Daoy (cell line): Measurements from ENCODE around the gene C1GALT1. TPM values are rescaled to one million over a fixed set of nuclear protein-coding genes. Genes with fewer than 3 reads are reported as not detected.
A peak's percentile ranks its signal among the peaks of the same experiment; 100 is the strongest.
"Not testable (repeated sequence)": the region's sequence is repeated elsewhere in the genome, so short reads cannot be mapped to it uniquely, and the experiment has no call there.

Experiments
- DNase-seq: peaks from one replicate; pipeline ENCODE4 v3.0.0-alpha.2; 2015; ENCODE audit warnings: low read depth
- total RNA-seq: library from RNA; depleted of rRNA; stranded (reverse); fragments of >200 nt; shearing (Covaris generic); gene quantifications from 2 replicates; pipeline ENCODE4 v1.2.3, GENCODE V29; 2014; rRNA removed

Gene C1GALT1
- 34.6 and 46.0 TPM in 2 replicates for total RNA-seq

- peak; percentile 99 for DNase-seq
These were observed at the start of gene C1GALT1 for GRCh38 chr7:7182156-7183060. C1GALT1 (plus strand) TSS chr7:7182544; CDS start chr7:7234320, 51,776 bp downstream.

GRCh38 chr7:7134046-7134445 is 48.3 kb upstream of the C1GALT1 start:
- no peak for DNase-seq

GRCh38 chr7:7135074-7135473 is 47.3 kb upstream of the C1GALT1 start:
- no peak for DNase-seq

- DNase-seq = not testable (repeated sequence)
These were observed 46.4 kb upstream of the C1GALT1 start for GRCh38 chr7:7135924-7136323.

GRCh38 chr7:7136466-7137381 is 45.6 kb upstream of the C1GALT1 start:
- no peak for DNase-seq

- no peak for DNase-seq
These were observed 43.4 kb upstream of the C1GALT1 start for GRCh38 chr7:7138897-7139296.

- DNase-seq = not testable (repeated sequence)
These were observed 38.9 kb upstream of the C1GALT1 start for GRCh38 chr7:7143404-7143803.

- not testable (repeated sequence) for DNase-seq
These were observed 37.2 kb upstream of the C1GALT1 start for GRCh38 chr7:7145151-7145550.

GRCh38 chr7:7146837-7147236 is 35.5 kb upstream of the C1GALT1 start:
- no peak for DNase-seq

- DNase-seq = no peak
These were observed 33.4 kb upstream of the C1GALT1 start for GRCh38 chr7:7148798-7149481.

GRCh38 chr7:7151285-7151684 is 31.1 kb upstream of the C1GALT1 start:
- no peak for DNase-seq

GRCh38 chr7:7151865-7152264 is 30.5 kb upstream of the C1GALT1 start:
- no peak for DNase-seq

- no peak for DNase-seq
These were observed 30.0 kb upstream of the C1GALT1 start for GRCh38 chr7:7152315-7152714.

GRCh38 chr7:7154355-7154754 is 28.0 kb upstream of the C1GALT1 start:
- not testable (repeated sequence) for DNase-seq

- DNase-seq = no peak
These were observed 25.7 kb upstream of the C1GALT1 start for GRCh38 chr7:7156663-7157062.

GRCh38 chr7:7157177-7157886 is 25.0 kb upstream of the C1GALT1 start:
- DNase-seq = peak; percentile 88

- peak; percentile 38 for DNase-seq
These were observed 24.5 kb upstream of the C1GALT1 start for GRCh38 chr7:7157887-7158271.

GRCh38 chr7:7159063-7159658 is 23.2 kb upstream of the C1GALT1 start:
- no peak for DNase-seq

GRCh38 chr7:7164591-7164990 is 17.8 kb upstream of the C1GALT1 start:
- DNase-seq = no peak

GRCh38 chr7:7165372-7165771 is 17.0 kb upstream of the C1GALT1 start:
- no peak for DNase-seq

GRCh38 chr7:7166318-7166717 is 16.0 kb upstream of the C1GALT1 start:
- no peak for DNase-seq
